Jurkat, Clone E6-1 (cell line): ENCODE measurements around the gene E2F8.

Experiments used
- DNase-seq: peaks from one replicate; pipeline ENCODE4 v3.0.0-alpha.2; 2011; ENCODE audit warnings: low read depth, low spot score
- H3K4me3 ChIP-seq: 2 replicates; pipeline ENCODE4 v1.5.1; 2011; ENCODE audit warnings: mild to moderate bottlenecking, low read length, control low read depth, moderate library complexity

E2F8 gene

DNA sequence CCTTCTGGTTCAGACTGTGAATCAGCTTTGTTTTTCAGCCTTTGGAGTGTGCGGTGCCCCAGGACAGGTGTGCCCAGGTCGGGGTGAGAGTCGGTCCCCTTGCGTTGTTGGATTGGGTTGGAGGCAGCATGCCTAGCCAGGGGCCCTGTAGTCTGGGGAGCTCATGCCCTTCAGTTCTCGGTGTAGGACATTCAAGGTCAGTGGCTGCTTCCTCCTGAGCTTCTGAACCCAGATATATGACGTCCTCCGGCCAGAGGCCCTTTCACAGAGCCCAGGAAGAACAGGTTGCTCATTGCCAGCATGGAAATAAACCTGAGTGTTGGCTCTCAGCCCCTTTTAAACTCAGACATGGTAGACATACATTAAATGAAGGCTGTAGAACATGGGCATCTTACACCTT lies 41.7 kb downstream of the E2F8 start:
- no peak for DNase-seq
- H3K4me3 ChIP-seq, result no peak overlapping the region

DNA sequence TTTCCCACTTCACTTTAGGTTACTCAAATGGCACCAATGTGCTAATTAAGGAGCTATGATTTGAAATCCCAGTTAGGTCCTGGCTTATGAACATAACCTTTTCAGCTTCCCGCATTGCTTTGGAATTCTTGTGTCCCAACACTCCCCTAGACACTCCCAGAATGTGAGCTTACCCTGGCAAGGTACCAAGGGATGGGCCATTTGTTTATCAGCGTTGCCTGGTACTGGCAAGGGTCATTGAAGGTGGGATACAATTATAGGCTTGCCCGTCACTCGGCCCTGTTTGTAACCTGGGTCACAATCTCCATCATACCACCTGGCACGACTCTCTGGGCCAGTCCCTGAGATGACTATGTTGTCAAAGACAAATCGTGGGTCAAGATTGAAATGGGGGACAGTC lies 44.3 kb downstream of the E2F8 start:
- DNase-seq, result no peak
- no peak overlapping the region for H3K4me3 ChIP-seq

DNA sequence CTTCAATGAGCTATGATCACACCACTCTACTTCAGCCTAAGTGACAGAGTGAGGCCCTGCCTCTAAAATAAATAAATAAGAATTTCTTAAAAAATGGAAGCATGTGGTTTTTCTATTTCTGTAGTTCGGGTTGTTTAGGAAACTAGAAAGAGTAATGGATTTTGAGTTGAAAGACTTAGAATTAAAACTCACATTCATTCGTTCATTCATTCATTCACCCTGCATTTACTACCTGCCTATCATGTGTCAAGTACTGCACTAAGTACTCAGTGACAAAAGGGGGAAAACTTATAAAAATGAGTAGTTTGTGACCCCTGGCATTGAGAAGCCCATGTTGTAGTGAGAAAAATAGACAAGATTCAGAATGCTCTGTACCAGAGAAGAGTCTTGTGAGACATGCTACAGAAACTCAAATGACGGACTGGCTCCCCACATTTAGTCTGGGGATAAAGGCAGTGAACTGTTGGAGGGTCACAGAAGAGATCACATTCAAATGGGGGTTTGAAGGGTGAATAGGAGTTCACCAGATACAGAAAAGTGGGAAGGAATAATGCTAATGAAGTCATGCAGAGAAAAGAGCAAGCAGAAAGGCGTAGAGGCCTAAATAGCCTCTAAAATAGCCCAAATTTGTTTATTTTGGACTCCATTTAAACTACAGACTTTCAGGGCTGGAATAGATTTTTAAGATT lies 46.0 kb downstream of the E2F8 start:
- DNase-seq, result no peak
- no peak overlapping the region for H3K4me3 ChIP-seq

DNA sequence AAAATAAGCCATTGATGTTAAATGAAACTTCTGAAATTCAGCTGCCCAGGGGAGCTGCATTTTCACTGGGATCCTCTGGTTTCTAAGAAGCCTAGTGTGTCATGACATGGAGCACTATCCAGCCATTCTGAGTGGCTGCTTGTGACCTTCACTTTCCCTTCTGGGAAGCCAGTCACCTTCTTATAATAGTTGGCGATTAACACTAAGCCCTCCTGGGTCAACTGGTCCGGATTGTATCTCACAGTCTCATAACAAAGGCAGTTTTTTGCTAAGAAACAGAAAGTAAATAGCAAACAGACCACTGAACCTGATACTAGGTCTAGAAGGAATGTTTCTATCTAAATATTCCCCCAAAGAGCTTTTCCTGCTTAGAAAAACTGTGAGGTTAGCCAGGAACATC lies 46.8 kb downstream of the E2F8 start:
- no peak for DNase-seq
- no peak overlapping the region for H3K4me3 ChIP-seq

DNA sequence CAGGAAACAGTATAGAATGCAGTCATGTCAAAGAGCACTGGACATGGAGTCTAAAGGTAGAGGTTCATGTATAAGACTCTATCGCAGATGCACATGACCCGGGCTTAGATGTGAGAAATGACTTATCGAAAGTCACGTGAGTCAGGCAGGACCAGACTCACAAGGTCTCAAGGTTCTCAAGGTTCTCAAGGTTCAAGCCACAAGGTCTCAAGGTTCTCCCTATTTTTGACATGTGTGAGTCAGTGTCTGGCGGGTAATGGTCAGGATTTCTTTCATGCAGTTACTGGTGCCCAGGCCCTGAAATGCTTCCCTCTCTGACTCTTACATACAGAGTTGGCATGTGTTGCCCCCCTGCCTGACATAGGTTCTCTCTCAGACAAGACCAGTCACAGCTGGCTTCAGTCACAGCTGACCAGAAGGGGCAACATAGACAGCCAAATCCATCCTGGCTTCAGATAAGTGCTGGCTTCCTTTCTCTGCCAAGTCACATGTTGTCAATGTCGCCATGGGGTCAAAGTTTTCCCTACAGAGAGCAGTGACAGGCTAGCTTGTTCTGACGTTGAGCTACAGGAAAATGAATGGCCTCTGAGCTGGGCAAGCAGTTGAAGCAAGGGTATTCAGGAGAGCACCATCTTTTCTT lies 49.1 kb downstream of the E2F8 start:
- H3K4me3 ChIP-seq, result no peak overlapping the region
- DNase-seq, result no peak

DNA sequence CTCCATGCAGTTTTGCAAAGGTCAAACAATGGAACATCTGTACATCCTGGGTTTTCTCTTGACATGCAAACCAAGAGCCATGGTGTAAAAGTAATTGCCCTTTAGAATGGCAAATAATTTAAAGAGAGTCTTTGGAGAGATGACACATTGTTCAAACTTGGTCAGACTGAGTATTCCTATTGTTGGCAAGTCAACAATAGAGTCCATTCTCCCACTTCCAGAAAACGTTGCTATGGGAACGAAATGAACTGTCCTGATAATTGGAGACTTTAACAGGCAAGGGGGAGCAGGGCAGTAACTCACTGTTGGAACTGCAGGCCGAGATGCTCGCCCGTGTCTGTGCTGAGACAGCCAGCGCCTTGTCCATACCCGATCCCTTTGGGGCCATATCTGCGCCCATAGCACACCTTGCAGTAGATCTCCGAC lies 52.9 kb downstream of the E2F8 start:
- DNase-seq, result no peak
- H3K4me3 ChIP-seq, result no peak overlapping the region

DNA sequence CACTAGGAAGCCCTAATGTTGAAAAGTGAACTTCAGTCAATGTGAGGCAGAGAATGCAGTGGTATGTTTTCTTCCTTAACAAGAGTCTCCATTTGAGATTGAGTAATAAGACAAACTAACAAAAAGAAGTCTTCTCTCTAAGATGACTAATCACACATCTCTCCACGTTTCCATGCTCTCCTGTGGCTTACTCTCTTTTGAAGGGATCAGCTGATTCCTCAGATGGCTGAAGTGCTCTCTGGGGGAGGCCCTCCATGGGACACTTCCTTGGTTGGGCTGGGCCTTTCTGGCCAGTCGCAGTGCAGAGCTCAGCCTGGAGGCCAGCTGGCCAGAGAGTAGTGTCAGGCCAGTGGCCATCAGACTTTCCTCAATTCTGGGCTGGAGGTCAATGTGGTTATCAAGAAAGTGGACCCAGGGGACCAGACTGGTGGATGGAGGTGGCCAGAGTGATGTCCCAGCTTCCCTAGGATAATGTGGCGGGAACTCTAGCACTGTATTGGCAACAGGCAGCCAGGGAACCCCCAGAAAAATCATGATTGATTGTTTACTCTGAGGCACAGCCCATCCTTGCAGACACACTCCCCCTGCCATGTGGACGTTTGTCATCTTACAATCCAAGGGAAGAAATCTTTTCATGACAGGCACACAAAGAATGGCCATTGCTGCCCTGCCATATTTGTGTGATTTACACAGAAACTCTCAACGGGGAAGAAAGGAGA lies 53.5 kb downstream of the E2F8 start:
- no peak overlapping the region for H3K4me3 ChIP-seq
- DNase-seq, result no peak

DNA sequence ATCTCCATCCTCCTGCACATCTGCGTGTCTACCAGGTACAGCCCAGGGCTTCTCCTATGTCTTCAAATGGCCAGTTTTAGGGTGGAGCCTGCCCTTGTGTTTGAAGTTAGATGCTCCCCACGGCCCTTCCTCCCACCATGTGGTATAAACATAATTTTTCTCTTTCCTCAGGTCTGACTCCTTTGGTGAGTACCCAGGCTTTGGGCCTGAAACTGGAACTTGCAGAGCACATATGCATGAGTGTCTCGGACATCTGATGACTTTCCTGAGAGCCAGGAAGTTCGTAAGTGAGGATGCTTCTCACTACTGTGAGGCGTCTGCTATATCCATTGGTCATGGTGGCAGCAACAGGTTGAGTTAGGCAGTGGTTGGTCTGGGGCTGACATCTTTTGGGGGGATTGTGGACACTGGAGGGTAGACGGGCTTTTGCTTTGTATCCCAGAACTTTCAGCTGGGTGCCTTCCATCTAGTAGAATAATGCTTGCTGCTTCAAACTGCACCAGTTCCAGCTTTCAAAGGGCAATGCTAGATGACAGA lies 55.2 kb downstream of the E2F8 start:
- DNase-seq, result no peak
- no peak overlapping the region for H3K4me3 ChIP-seq

DNA sequence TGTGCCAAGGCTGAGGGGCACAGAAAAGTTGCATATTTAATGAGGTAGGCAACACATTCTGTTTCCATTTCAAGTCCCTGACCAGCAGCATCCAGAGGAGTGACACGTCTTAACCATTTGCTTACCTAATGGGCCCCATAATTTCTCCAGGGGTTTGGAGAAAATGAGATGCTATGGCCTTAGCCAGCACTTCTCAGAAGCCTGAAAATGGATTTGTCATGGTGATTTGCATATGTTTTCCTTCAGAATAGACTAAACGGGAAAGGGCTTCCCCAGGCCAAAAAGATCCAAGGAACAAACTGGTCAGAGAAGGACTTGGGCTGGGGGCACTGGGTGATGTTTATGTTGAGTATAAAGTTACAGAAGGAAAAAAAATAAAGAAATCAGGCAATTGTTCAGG lies 55.7 kb downstream of the E2F8 start:
- H3K4me3 ChIP-seq, result no peak overlapping the region

DNA sequence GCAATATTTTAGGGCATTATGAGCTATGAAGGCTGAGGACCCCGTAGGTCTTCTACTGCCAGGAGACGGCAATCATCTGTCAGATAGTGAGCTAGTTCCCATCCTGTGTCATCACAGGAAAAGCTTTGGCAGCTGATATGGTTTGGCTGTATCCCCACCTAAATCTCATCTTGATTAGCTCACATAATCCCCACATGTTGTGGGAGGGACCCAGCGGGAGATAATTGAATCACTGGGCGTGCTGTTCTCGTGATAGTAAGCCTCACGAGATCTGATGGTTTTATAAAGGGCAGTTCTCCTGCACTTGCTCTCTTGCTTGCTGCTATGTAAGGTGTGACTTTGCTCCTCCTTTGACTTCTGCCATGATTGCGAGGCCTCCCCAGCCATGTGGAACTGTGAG lies 57.1 kb downstream of the E2F8 start:
- no peak for DNase-seq
- no peak overlapping the region for H3K4me3 ChIP-seq

More for the DNA sequence above, 55.7 kb downstream of the E2F8 start:
- DNase-seq, result no peak

DNA sequence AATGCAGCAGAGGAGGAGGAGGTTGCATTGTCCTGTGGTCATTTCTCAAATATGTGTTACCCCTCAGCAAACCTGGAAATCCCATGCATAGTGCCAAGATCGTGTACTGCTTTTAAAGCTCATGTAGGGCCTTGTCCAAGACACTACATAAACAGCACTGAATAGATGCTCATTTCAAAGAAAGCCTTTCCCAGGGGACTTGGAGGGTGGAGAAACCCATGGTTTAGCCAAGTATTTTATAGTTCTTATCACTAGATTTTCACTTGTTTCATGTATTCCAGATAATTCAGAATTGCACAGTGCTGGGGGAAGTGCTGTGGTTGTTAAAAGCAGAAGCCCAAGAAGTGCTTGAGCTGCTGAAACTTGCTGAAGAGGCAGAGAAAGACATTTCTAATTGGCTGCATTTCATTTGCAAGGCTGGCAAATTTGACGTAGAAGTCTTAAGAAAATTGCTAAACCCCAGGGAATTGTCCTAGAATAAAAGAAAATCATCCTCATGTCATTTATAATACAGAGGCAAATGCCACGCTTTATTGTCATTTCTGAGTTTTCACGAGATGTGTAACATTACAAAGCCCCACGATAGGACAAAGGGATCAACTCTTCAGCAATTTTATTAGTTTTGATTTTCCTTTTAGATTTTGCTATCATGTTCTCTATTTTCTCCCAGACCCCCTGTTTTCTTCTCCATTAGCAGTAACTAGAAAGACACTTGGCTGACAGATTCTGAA lies 59.0 kb downstream of the E2F8 start:
- no peak for DNase-seq
- H3K4me3 ChIP-seq, result no peak overlapping the region

DNA sequence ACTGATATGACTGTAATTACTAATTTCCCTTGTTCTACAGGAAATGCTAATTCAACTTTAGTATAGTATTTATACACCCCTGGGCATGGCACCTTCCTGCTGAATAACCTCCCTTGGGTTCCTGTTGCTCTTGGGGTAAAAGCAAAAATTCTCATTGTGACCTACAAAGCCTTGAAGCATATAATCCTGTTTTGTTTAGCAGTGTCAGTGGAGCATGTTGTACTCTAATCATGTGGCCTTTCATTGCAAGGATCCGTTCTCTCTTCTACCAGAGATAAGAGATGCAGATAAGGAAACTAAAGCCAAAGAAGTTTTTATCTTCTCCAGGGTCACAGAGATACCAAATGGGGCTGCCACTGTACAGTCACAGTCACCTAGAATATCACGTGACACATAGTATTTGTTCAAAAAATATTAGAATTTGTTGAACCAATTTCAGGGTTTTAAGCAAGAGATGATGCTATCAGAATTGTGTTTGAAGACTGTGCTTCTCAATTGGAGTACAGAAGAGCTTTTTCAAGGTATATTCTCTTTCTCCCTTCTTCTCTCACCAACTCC lies 64.0 kb downstream of the E2F8 start:
- H3K4me3 ChIP-seq, result no peak overlapping the region
- DNase-seq, result no peak
